H1 (cell line): ENCODE measurements around the gene RNF133. TPM values are rescaled to one million over a fixed set of nuclear protein-coding genes. Genes with fewer than 3 reads are reported as not detected.
A peak's percentile ranks its signal among the peaks of the same experiment; 100 is the strongest.

Source experiments
- CTCF ChIA-PET: fragments of 300-600 bp; sonication (Branson Sonifier 250); formaldehyde crosslinking; loops from one replicate; lab custom pipeline; 2021; ENCODE audit not compliant: partially characterized antibody; lab: Charles Lee
- POLR2A ChIA-PET: fragments of 300-600 bp; sonication (Branson Sonifier 250); formaldehyde crosslinking; loops from one replicate; lab custom pipeline; 2021; ENCODE audit warnings: inconsistent platforms; ENCODE audit not compliant: partially characterized antibody; lab: Charles Lee
- DNase-seq, 2 experiments: peaks; one replicate each; pipeline versions ENCODE4 v3.0.0 to v3.0.0-alpha.2; 2010 to 2022; ENCODE audit warnings: low spot score in 2 of 2, low read depth in 1 of 2, mixed read lengths in 1 of 2
- FAIRE-seq: peaks from 2 replicates; lab custom pipeline; 2011; peaks lifted over from hg19 to GRCh38; lab: Jason Lieb, UNC
- H2AFZ ChIP-seq: 2 replicates; pipeline ENCODE4 v1.8.1; 2012; ENCODE audit warnings: low read length, inconsistent platforms
- H2AK5ac ChIP-seq: 2 replicates; pipeline ENCODE4 v1.6.1; 2013; ENCODE audit warnings: low read depth, low read length
- H2BK120ac ChIP-seq: replicated peaks from 2 replicates; pipeline ENCODE3; 2013; ENCODE audit warnings: low read depth, low read length, inconsistent platforms
- H2BK12ac ChIP-seq: 2 replicates; pipeline ENCODE4 v1.6.1; 2013; ENCODE audit warnings: low read depth, low read length
- H2BK15ac ChIP-seq: 2 replicates; pipeline ENCODE4 v1.6.1; 2013; ENCODE audit warnings: low read length
- H2BK20ac ChIP-seq: 2 replicates; pipeline ENCODE4 v1.6.1; 2013; ENCODE audit warnings: low read length
- H2BK5ac ChIP-seq: 2 replicates; pipeline ENCODE4 v1.6.1; 2013; ENCODE audit warnings: low read depth, low read length
- H3K14ac ChIP-seq: 2 replicates; pipeline ENCODE4 v1.6.1; 2013; ENCODE audit warnings: inconsistent platforms; ENCODE audit not compliant: insufficient read length
- H3K18ac ChIP-seq: 2 replicates; pipeline ENCODE4 v1.6.1; 2013; ENCODE audit warnings: low read length; ENCODE audit errors: extremely low read depth
- H3K23ac ChIP-seq: 2 replicates; pipeline ENCODE4 v1.6.1; 2013; ENCODE audit warnings: inconsistent platforms; ENCODE audit not compliant: insufficient read length
- H3K23me2 ChIP-seq: 2 replicates; pipeline ENCODE4 v1.6.1; 2013; ENCODE audit warnings: low read depth, low read length
- H3K27ac ChIP-seq: 2 replicates; pipeline ENCODE4 v1.6.1; 2011; ENCODE audit warnings: low read depth, low read length, inconsistent platforms
- H3K27me3 ChIP-seq, 4 experiments: replicated peaks in 1 of 4; 1 replicate in 1 of 4; 2 replicates in 3 of 4; pipeline versions ENCODE4 v1.6.1 to v1.8.1; 2011 to 2013; ENCODE audit warnings: low read length in 3 of 4, mild to moderate bottlenecking in 3 of 4, inconsistent platforms in 2 of 4, mixed read lengths in 2 of 4, moderate library complexity in 1 of 4; ENCODE audit not compliant: control insufficient read depth in 3 of 4, insufficient read depth in 3 of 4; ENCODE audit errors: extremely low read depth in 1 of 4
- H3K36me3 ChIP-seq, 4 experiments: 2 replicates each; pipeline versions ENCODE4 v1.6.1 to v1.8.1; 2011 to 2013; ENCODE audit warnings: mild to moderate bottlenecking in 4 of 4, low read length in 3 of 4, moderate library complexity in 2 of 4, control low read depth in 1 of 4, inconsistent platforms in 1 of 4; ENCODE audit not compliant: insufficient read depth in 4 of 4, control insufficient read depth in 2 of 4
- H3K4ac ChIP-seq: replicated peaks from 2 replicates; pipeline ENCODE3; 2013; ENCODE audit warnings: low read length, low read depth, mixed read lengths, inconsistent platforms; ENCODE audit not compliant: insufficient read length
- H3K4me1 ChIP-seq, 4 experiments: replicated peaks in 1 of 4; 1 replicate in 1 of 4; 2 replicates in 3 of 4; pipeline versions ENCODE4 v1.6.1 to v1.8.1; 2011 to 2013; ENCODE audit warnings: low read length in 3 of 4, inconsistent platforms in 2 of 4, mixed read lengths in 1 of 4; ENCODE audit not compliant: insufficient read depth in 4 of 4, control insufficient read depth in 3 of 4
- H3K4me2 ChIP-seq, 2 experiments: 2 replicates each; pipeline versions ENCODE4 v1.6.1 to v1.8.1; 2011 to 2013; ENCODE audit warnings: low read depth in 2 of 2, low read length in 2 of 2, control low read depth in 1 of 2, inconsistent platforms in 1 of 2, mild to moderate bottlenecking in 1 of 2; ENCODE audit not compliant: insufficient read depth in 1 of 2
- H3K4me3 ChIP-seq, 4 experiments: fragments of 200-600, 300-600 bp in 1 of 4; sonication (generic), shearing (Covaris generic), sonication (Bioruptor Twin) in 1 of 4; 2 replicates each; pipeline versions ENCODE4 v1.5.1 to v1.8.1; 2011 to 2016; ENCODE audit warnings: low read length in 4 of 4, low read depth in 3 of 4, control low read depth in 2 of 4, inconsistent platforms in 2 of 4, mild to moderate bottlenecking in 2 of 4, mixed read lengths in 1 of 4, moderate library complexity in 1 of 4; ENCODE audit not compliant: insufficient read depth in 2 of 4; ENCODE audit errors: extremely low read depth in 1 of 4
- H3K56ac ChIP-seq: replicated peaks from 2 replicates; pipeline ENCODE3; 2013; ENCODE audit warnings: low read depth, mild to moderate bottlenecking, mixed read lengths, low read length, inconsistent platforms; ENCODE audit not compliant: insufficient read length
- H3K79me1 ChIP-seq: 2 replicates; pipeline ENCODE4 v1.6.1; 2013; ENCODE audit warnings: low read depth, low read length, control low read depth
- H3K79me2 ChIP-seq, 2 experiments: 2 replicates each; pipeline versions ENCODE4 v1.6.1 to v1.8.1; 2012 to 2013; ENCODE audit warnings: low read length in 2 of 2, mild to moderate bottlenecking in 2 of 2, inconsistent platforms in 1 of 2; ENCODE audit not compliant: insufficient read depth in 2 of 2, control insufficient read depth in 1 of 2
- H3K9ac ChIP-seq, 4 experiments: replicated peaks in 1 of 4; 1 replicate in 1 of 4; 2 replicates in 3 of 4; pipeline versions ENCODE4 v1.6.1 to v1.8.1; 2011 to 2013; ENCODE audit warnings: low read depth in 3 of 4, low read length in 3 of 4, control low read depth in 2 of 4, mild to moderate bottlenecking in 2 of 4, moderate library complexity in 2 of 4, inconsistent platforms in 1 of 4; ENCODE audit errors: extremely low read depth in 1 of 4
- H3K9me3 ChIP-seq, 2 experiments: 2 replicates each; pipeline versions ENCODE4 v1.6.1 to v1.8.1; 2012 to 2013; ENCODE audit warnings: mild to moderate bottlenecking in 2 of 2, moderate library complexity in 2 of 2, control low read depth in 1 of 2, inconsistent platforms in 1 of 2, low read depth in 1 of 2, low read length in 1 of 2, mixed read lengths in 1 of 2; ENCODE audit not compliant: insufficient read depth in 2 of 2
- H4K20me1 ChIP-seq, 2 experiments: replicated peaks in 1 of 2; 2 replicates each; pipeline versions ENCODE3 to v1.8.1; 2011 to 2013; ENCODE audit warnings: inconsistent platforms in 2 of 2, low read length in 2 of 2, mild to moderate bottlenecking in 1 of 2; ENCODE audit not compliant: insufficient read depth in 2 of 2, control insufficient read depth in 1 of 2
- H4K5ac ChIP-seq: 2 replicates; pipeline ENCODE4 v1.6.1; 2013; ENCODE audit warnings: low read length, low read depth, mixed read lengths, inconsistent platforms; ENCODE audit not compliant: insufficient read length
- H4K8ac ChIP-seq: 2 replicates; pipeline ENCODE4 v1.8.0; 2013; ENCODE audit warnings: mild to moderate bottlenecking, moderate library complexity, low read length, inconsistent platforms; ENCODE audit not compliant: insufficient read depth; ENCODE audit errors: extremely low read depth
- H4K91ac ChIP-seq: replicated peaks from 2 replicates; pipeline ENCODE3; 2013; ENCODE audit warnings: low read length, mixed read lengths, inconsistent platforms; ENCODE audit not compliant: insufficient read length
- ASH2L ChIP-seq: fragments of 200-600, 300-600 bp; sonication (generic); IDR thresholded peaks from one replicate; pipeline ENCODE4 v1.7.1; 2017; ENCODE audit warnings: low read length
- CREB1 ChIP-seq: IDR thresholded peaks from 2 replicates; pipeline ENCODE4 v1.6.1; 2012; ENCODE audit warnings: inconsistent platforms
- EZH2 ChIP-seq: fragments of 200-600 bp; sonication (generic); IDR thresholded peaks from 2 replicates; pipeline ENCODE4 v1.7.1; 2012; ENCODE audit warnings: low read depth, mild to moderate bottlenecking, moderate library complexity, low read length, inconsistent platforms; ENCODE audit not compliant: severe bottlenecking
- KDM5A ChIP-seq: fragments of 200-600 bp; IDR thresholded peaks from 2 replicates; pipeline ENCODE4 v1.7.1; 2012; ENCODE audit warnings: mild to moderate bottlenecking, low read length, inconsistent platforms, mixed read lengths
- POU5F1 ChIP-seq: IDR thresholded peaks from 2 replicates; pipeline ENCODE4 v1.6.1; 2011; ENCODE audit warnings: low read depth, mild to moderate bottlenecking, low read length, moderate library complexity
- RFX5 ChIP-seq: IDR thresholded peaks from 2 replicates; pipeline ENCODE4 v1.6.1; 2011; ENCODE audit warnings: low read depth, low read length, improper control_type of control experiment, borderline replicate concordance
- RNF2 ChIP-seq: fragments of 200-900, 300-1000 bp; sonication (generic); IDR thresholded peaks from 2 replicates; pipeline ENCODE4 v1.7.1; 2016; ENCODE audit warnings: borderline replicate concordance, low read depth, mild to moderate bottlenecking, antibody characterized with exemption, low read length; ENCODE audit not compliant: poor library complexity, severe bottlenecking; ENCODE audit errors: missing control alignments
- SP4 ChIP-seq: IDR thresholded peaks from 2 replicates; pipeline ENCODE4 v1.6.1; 2012; ENCODE audit warnings: low read length, inconsistent platforms
- SRF ChIP-seq: IDR thresholded peaks from 2 replicates; pipeline ENCODE4 v1.6.1; 2011; ENCODE audit warnings: mild to moderate bottlenecking, low read depth, low read length, moderate library complexity
- SUZ12 ChIP-seq: fragments of 200-600 bp; sonication (generic); IDR thresholded peaks from 2 replicates; pipeline ENCODE4 v1.6.1; 2012; ENCODE audit warnings: mild to moderate bottlenecking, inconsistent platforms, low read length, moderate library complexity, mixed read lengths
- TAF7 ChIP-seq: optimal IDR thresholded peaks from 2 replicates; pipeline ENCODE3; 2011; ENCODE audit warnings: low read depth, mild to moderate bottlenecking, inconsistent platforms, low read length, moderate library complexity, borderline replicate concordance
- TEAD4 ChIP-seq: IDR thresholded peaks from 2 replicates; pipeline ENCODE4 v1.6.1; 2012; ENCODE audit warnings: low read depth, low read length, inconsistent platforms, mixed read lengths
- WGBS, 2 experiments: shearing (Covaris generic) in 1 of 2; methylation state at CpG; one replicate each; pipeline versions ENCODE4 v1.1.6 to v1.1.7; 2013 to 2015; ENCODE audit warnings: low lambda C conversion rate in 2 of 2, mixed read lengths in 2 of 2, inconsistent platforms in 1 of 2, low coverage in 1 of 2, missing lambda C conversion rate in 1 of 2; ENCODE audit not compliant: insufficient replicate concordance in 2 of 2, insufficient coverage in 1 of 2, insufficient read length in 1 of 2; ENCODE audit errors: extremely low coverage in 1 of 2, missing lambda C conversion rate in 1 of 2; 5-methylcytosine and 5-hydroxymethylcytosine counted together
- polyA plus RNA-seq, 7 experiments: library from polyadenylated mRNA; depleted of rRNA in 3 of 7; stranded (reverse) in 5 of 7; unstranded in 2 of 7; fragments of >200 nt in 5 of 7; fragments of 200-250 nt in 2 of 7; gene quantifications; 1 replicate in 5 of 7; 2 replicates in 1 of 7; 4 replicates in 1 of 7; pipeline versions ENCODE4 v1.2.1 to v1.2.3, GENCODE V29; 2011 to 2013; ENCODE audit warnings: missing spikeins in 2 of 7, mixed read lengths in 2 of 7
- total RNA-seq: library from RNA; stranded (reverse); fragmentation: NEBNext Ultra II Directional; extraction: Animal tissue kit (Norgen Biotek cat#: 25700); gene quantifications from 2 replicates; pipeline ENCODE4 v1.2.1, GENCODE V29; 2021

RNF133 gene
- total and polyA plus RNA-seq, 2 of the 8 experiments (the other 6 are each of a cell fraction or from before 2014, with no cell fraction given), result 0.09 to 0.39 TPM

GRCh38 chr7:122736183-122736582 is 37.3 kb upstream of the RNF133 start:
- FAIRE-seq, result no peak
- H2BK120ac ChIP-seq, result peak overlapping the region; percentile 81
- H3K27ac ChIP-seq, result no peak overlapping the region
- peak overlapping the region; percentile 39 for H4K91ac ChIP-seq
- H2BK15ac ChIP-seq, result no peak overlapping the region
- TF ChIP-seq SP4, result no peak
- no peak for TF ChIP-seq TAF7
- no peak for TF ChIP-seq RNF2
- no peak for TF ChIP-seq TEAD4
- TF ChIP-seq SRF, result no peak
- TF ChIP-seq ASH2L, result no peak
- TF ChIP-seq KDM5A, result no peak
- TF ChIP-seq POU5F1, result no peak
- no peak for TF ChIP-seq EZH2
- TF ChIP-seq CREB1, result no peak
- TF ChIP-seq RFX5, result no peak
- TF ChIP-seq SUZ12, result no peak
- ChIA-PET CTCF (interaction anchor here (0.8 to 1.9 kb wide), 3 partner anchors 9 to 19 kb away, joined by 3 to 4 read pairs (median 4); no protein-coding TSS in a partner anchor), POLR2A (interaction anchor here (1.1 kb wide), 1 partner anchor 59 kb away, joined by 4 read pairs; no protein-coding TSS in a partner anchor)
- H3K56ac ChIP-seq, result peak overlapping the region; percentile 12
- peak overlapping the region; percentile 13 to 19; a peak in 2 of 4 replicates for H3K4me2 ChIP-seq
- H2AK5ac ChIP-seq, result no peak overlapping the region
- H3K23ac ChIP-seq, result no peak overlapping the region
- DNase-seq, result no peak
- H3K9ac ChIP-seq, result no peak overlapping the region
- no peaks in the 10 kb centered on the region for H3K23me2 ChIP-seq
- H4K5ac ChIP-seq, result peak overlapping the region; percentile 81
- H4K20me1 ChIP-seq, result no peaks in the 10 kb centered on the region
- peak overlapping the region in 1 of 4 experiments; percentile 35; a peak in 2 of 8 replicates for H3K4me3 ChIP-seq
- peaks cover 0 to 17% (median 8%) of the 10 kb centered on the region in 4 experiments; a peak in 6 of 7 replicates for H3K4me1 ChIP-seq
- no peak overlapping the region for H4K8ac ChIP-seq
- no peak overlapping the region for H3K14ac ChIP-seq
- H3K79me1 ChIP-seq, result no peaks in the 10 kb centered on the region
- H2BK5ac ChIP-seq, result peak overlapping the region; percentile 67; the same call in 1 of the 2 replicates
- H2BK12ac ChIP-seq, result no peak overlapping the region
- no peak overlapping the region for H2AFZ ChIP-seq
- H3K79me2 ChIP-seq, result no peaks in the 10 kb centered on the region
- no peak overlapping the region for H2BK20ac ChIP-seq
- peaks cover 4% of the 10 kb centered on the region in 2 experiments; a peak in 1 of 4 replicates for H3K9me3 ChIP-seq
- H3K27me3 ChIP-seq, result no peaks in the 10 kb centered on the region
- no peak overlapping the region for H3K18ac ChIP-seq
- H3K36me3 ChIP-seq, result peaks cover 0 to 6% (median 2%) of the 10 kb centered on the region in 4 experiments; a peak in 3 of 8 replicates
- H3K4ac ChIP-seq, result no peak overlapping the region
- WGBS, 2 experiments, result 6% methylated on average over 1 of the region's 1 CpG; no CpG with 5 or more reads in 1 of the 2 experiments
